Endothelial cell of umbilical vein (primary cell): Measurements from ENCODE around the gene NLGN4Y. TPM values are rescaled to one million over a fixed set of nuclear protein-coding genes. Genes with fewer than 3 reads are reported as not detected.
A peak's percentile ranks its signal among the peaks of the same experiment; 100 is the strongest.

Source experiments
- BruUV-seq: library from RNA; stranded (reverse); fragments of 400-500 nt; replicated peaks from 2 replicates; lab custom pipeline; 2021; lab: Mats Ljungman, UMichigan
- CTCF ChIA-PET: fragments of 300-600, 350-600 bp; sonication (Branson Sonifier 250); formaldehyde crosslinking; loops from one replicate; lab custom pipeline; 2021; ENCODE audit warnings: antibody characterized with exemption, inconsistent platforms; lab: Charles Lee
- POLR2A ChIA-PET: fragments of 300-600, 350-600 bp; sonication (Branson Sonifier 250); formaldehyde crosslinking; loops from one replicate; lab custom pipeline; 2021; ENCODE audit warnings: antibody characterized with exemption, inconsistent platforms; lab: Charles Lee
- DNase-seq: peaks from one replicate; pipeline ENCODE4 v3.0.0-alpha.2; 2011; ENCODE audit warnings: low read depth, low spot score
- FAIRE-seq: peaks from 2 replicates; lab custom pipeline; 2011; peaks lifted over from hg19 to GRCh38; lab: Jason Lieb, UNC
- H2AFZ ChIP-seq: 2 replicates; pipeline ENCODE4 v1.6.0; 2012; ENCODE audit warnings: low read depth, low read length, control low read depth, inconsistent platforms
- H3K27ac ChIP-seq: 2 replicates; pipeline ENCODE4 v1.5.1; 2011; ENCODE audit warnings: low read depth, mild to moderate bottlenecking, control low read depth, low read length, moderate library complexity; ENCODE audit not compliant: insufficient read depth
- H3K27me3 ChIP-seq, 2 experiments: 2 replicates each; pipeline versions ENCODE4 v1.6.0 to v1.6.1; 2011; ENCODE audit warnings: low read length in 2 of 2, mixed read lengths in 1 of 2; ENCODE audit not compliant: control insufficient read depth in 2 of 2, insufficient read depth in 2 of 2
- H3K36me3 ChIP-seq, 2 experiments: 2 replicates in 1 of 2; 3 replicates in 1 of 2; pipeline ENCODE4 v1.5.1; 2011; ENCODE audit warnings: low read length in 2 of 2, mild to moderate bottlenecking in 1 of 2, moderate library complexity in 1 of 2; ENCODE audit not compliant: control insufficient read depth in 2 of 2, insufficient read depth in 2 of 2; ENCODE audit errors: extremely low read depth in 1 of 2
- H3K4me1 ChIP-seq: 3 replicates; pipeline ENCODE4 v1.5.1; 2011; ENCODE audit warnings: mild to moderate bottlenecking, low read length; ENCODE audit not compliant: control insufficient read depth, insufficient read depth; ENCODE audit errors: extremely low read depth
- H3K4me2 ChIP-seq: 2 replicates; pipeline ENCODE4 v1.6.1; 2011; ENCODE audit warnings: low read length, control low read depth, mixed read lengths; ENCODE audit not compliant: insufficient read depth
- H3K4me3 ChIP-seq, 3 experiments: fragments of 200-600 bp in 1 of 3; sonication (generic), shearing (Covaris generic) in 1 of 3; replicated peaks in 1 of 3; 2 replicates each; pipeline ENCODE4 v1.5.1; 2011 to 2016; ENCODE audit warnings: control low read depth in 3 of 3, low read length in 3 of 3, mild to moderate bottlenecking in 2 of 3, inconsistent platforms in 1 of 3, low read depth in 1 of 3, moderate library complexity in 1 of 3; ENCODE audit not compliant: insufficient read depth in 1 of 3
- H3K79me2 ChIP-seq: 2 replicates; pipeline ENCODE4 v1.6.0; 2012; ENCODE audit warnings: low read length, inconsistent platforms; ENCODE audit not compliant: control insufficient read depth, insufficient read depth
- H3K9ac ChIP-seq: replicated peaks from 2 replicates; pipeline ENCODE3; 2011; ENCODE audit warnings: low read length, control low read depth; ENCODE audit not compliant: insufficient read depth; ENCODE audit errors: extremely low read depth
- H3K9me1 ChIP-seq: replicated peaks from 3 replicates; pipeline ENCODE4 v1.6.0; 2011; ENCODE audit warnings: mild to moderate bottlenecking, low read length; ENCODE audit not compliant: control insufficient read depth, insufficient read depth; ENCODE audit errors: extremely low read depth
- H3K9me3 ChIP-seq: replicated peaks from 2 replicates; pipeline ENCODE4 v1.5.1; 2012; ENCODE audit warnings: low read length, inconsistent platforms; ENCODE audit not compliant: control insufficient read depth, insufficient read depth
- H4K20me1 ChIP-seq: replicated peaks from 2 replicates; pipeline ENCODE3; 2011; ENCODE audit warnings: mild to moderate bottlenecking, low read length; ENCODE audit not compliant: control insufficient read depth, insufficient read depth; ENCODE audit errors: extremely low read depth
- CTCF ChIP-seq, 2 donors: IDR thresholded peaks; 1 replicate in 1 of 2; 2 replicates in 1 of 2; pipeline ENCODE4 v1.5.1; 2011; ENCODE audit warnings: low read length in 2 of 2, mild to moderate bottlenecking in 2 of 2, moderate library complexity in 2 of 2, control low read depth in 1 of 2, inconsistent platforms in 1 of 2, low read depth in 1 of 2; ENCODE audit not compliant: insufficient read depth in 1 of 2; ENCODE audit errors: extremely low read depth in 1 of 2
- EZH2 ChIP-seq: IDR thresholded peaks from 2 replicates; pipeline ENCODE4 v1.6.1; 2012; ENCODE audit warnings: borderline replicate concordance, low read depth, mild to moderate bottlenecking, moderate library complexity, low read length, inconsistent platforms; ENCODE audit not compliant: severe bottlenecking
- FOS ChIP-seq: IDR thresholded peaks from 2 replicates; pipeline ENCODE4 v1.6.1; 2011; ENCODE audit warnings: mild to moderate bottlenecking, low read length, moderate library complexity, borderline replicate concordance; ENCODE audit not compliant: insufficient read depth
- GATA2 ChIP-seq: IDR thresholded peaks from 2 replicates; pipeline ENCODE4 v1.7.0; 2011; ENCODE audit warnings: low read depth, mild to moderate bottlenecking, moderate library complexity, mixed read lengths, low read length; ENCODE audit not compliant: insufficient read length, insufficient read depth
- JUN ChIP-seq: IDR thresholded peaks from 2 replicates; pipeline ENCODE4 v1.6.1; 2011; ENCODE audit warnings: borderline replicate concordance, low read depth; ENCODE audit not compliant: insufficient read length, insufficient read depth
- MAX ChIP-seq: IDR thresholded peaks from 2 replicates; pipeline ENCODE4 v1.6.1; 2011; ENCODE audit not compliant: insufficient read depth, insufficient read length
- MYC ChIP-seq: IDR thresholded peaks from one replicate; pipeline ENCODE4 v1.6.1; 2011; ENCODE audit warnings: mild to moderate bottlenecking, low read depth, low read length
- POLR2A ChIP-seq: IDR thresholded peaks from 2 replicates; pipeline ENCODE4 v1.6.1; 2012; ENCODE audit warnings: low read depth, mild to moderate bottlenecking, control low read depth, low read length
- POLR2AphosphoS5 ChIP-seq: IDR thresholded peaks from 2 replicates; pipeline ENCODE4 v1.6.1; 2012; ENCODE audit warnings: low read depth, mild to moderate bottlenecking, control low read depth, low read length, moderate library complexity; ENCODE audit not compliant: insufficient read depth
- dilution Hi-C: fragments of 300-500 bp; cut with MboI; formaldehyde crosslinking; loops from one replicate; pipeline ENCODE4 v1.15.0; 2019; ENCODE audit warnings: low sequenced_read_pairs; ENCODE audit not compliant: extremely low pct_ligation_motif_present
- intact Hi-C: fragments of 100-400 bp; cut with micrococcal nuclease; formaldehyde crosslinking; loops from one replicate; pipeline ENCODE4 v1.10.0; 2022
- polyA plus RNA-seq, 4 experiments: library from polyadenylated mRNA; depleted of rRNA in 3 of 4; stranded (reverse) in 3 of 4; unstranded in 1 of 4; fragments of >200 nt; gene quantifications; 2 replicates each; pipeline versions ENCODE4 v1.2.1 to v1.2.3, GENCODE V29; 2011 to 2012; ENCODE audit warnings: missing spikeins in 1 of 4
- total RNA-seq: library from RNA; stranded (reverse); gene quantifications from 2 replicates; pipeline ENCODE4 v1.2.3, GENCODE V29; 2021

Gene NLGN4Y
- total and polyA plus RNA-seq, 2 donors (not counting 3 experiments of a cell fraction or from before 2014, with no cell fraction given): 16.0 to 26.6 TPM

DNA sequence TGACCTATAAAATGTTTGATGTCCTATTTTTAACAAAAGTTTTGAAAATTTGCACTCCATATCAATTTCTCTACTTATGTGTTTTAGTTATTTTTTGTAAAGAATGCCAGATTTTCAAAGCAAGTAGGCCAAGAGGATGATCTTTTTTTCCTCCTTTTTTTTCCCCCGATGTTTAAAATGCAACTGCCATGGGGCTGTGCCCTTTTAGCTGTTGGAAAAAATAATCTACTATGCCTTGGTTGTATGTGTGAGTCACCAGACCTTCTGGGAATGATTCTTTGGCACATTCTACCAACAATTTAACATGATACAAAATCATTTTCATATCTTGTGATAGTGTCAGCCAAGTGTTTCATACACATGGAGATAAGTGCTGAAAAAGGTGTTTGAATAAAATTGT is 217.3 kb downstream of the NLGN4Y start:
- H3K9me3 ChIP-seq: no peaks in the 10 kb centered on the region
- POLR2A ChIA-PET: no interaction called here
- H4K20me1 ChIP-seq: no peaks in the 10 kb centered on the region
- H3K9ac ChIP-seq: no peak overlapping the region
- H3K4me3 ChIP-seq: no peak overlapping the region
- peak; percentile 1 for DNase-seq
- no peaks in the 10 kb centered on the region for H3K27me3 ChIP-seq
- TF ChIP-seq POLR2AphosphoS5: no peak
- TF ChIP-seq EZH2: no peak
- no peak for TF ChIP-seq MAX
- no peak for TF ChIP-seq FOS
- no peak for TF ChIP-seq GATA2
- no peak for TF ChIP-seq CTCF (IDR thresholded peaks at IDR 0.05; ENCODE audit: extremely low read depth in 1 of 2, insufficient read depth in 1 of 2, low read depth in 1 of 2, low read length in 2 of 2)
- TF ChIP-seq POLR2A: no peak
- TF ChIP-seq JUN: no peak
- TF ChIP-seq MYC: no peak
- peak; percentile 8 for FAIRE-seq
- H3K36me3 ChIP-seq: no peaks in the 10 kb centered on the region
- dilution Hi-C loops: no loop called here
- no peaks in the 10 kb centered on the region for H3K9me1 ChIP-seq
- BruUV-seq: no TSS peak
- intact Hi-C loops: no loop called here
- H3K4me2 ChIP-seq: no peak overlapping the region
- no peaks in the 10 kb centered on the region for H3K4me1 ChIP-seq
- no peak overlapping the region for H2AFZ ChIP-seq
- no peaks in the 10 kb centered on the region for H3K79me2 ChIP-seq
- CTCF ChIA-PET: no interaction called here
- H3K27ac ChIP-seq: no peak overlapping the region
